ENCODE measurements around the gene CACNA2D2.

CACNA2D2 gene

DNA sequence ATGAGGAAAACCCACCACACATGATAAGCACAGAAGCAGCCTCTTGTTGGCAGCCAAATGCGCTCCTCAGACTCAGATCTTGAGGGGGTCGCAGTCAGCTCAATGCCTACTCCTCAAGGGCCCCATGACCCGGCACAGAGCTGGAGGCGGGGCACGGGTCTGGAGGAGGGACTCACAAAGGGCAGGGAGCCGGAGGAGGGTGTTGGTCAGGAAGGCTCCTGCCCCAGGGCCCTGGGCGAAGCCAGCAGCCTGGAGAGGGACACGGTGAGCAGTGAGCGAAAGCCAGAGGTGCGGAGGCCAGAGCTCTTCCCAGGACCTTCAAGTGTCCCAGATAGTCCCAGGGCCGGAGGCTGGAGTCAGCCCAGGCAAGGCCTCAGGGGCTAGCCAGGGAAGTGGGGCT lies 9.8 kb downstream of the CACNA2D2 start:
- DNase-seq: no peak

GRCh38 chr3:50493086-50493485 lies 10.3 kb downstream of the CACNA2D2 start:
- peak; percentile 24 for DNase-seq

DNA sequence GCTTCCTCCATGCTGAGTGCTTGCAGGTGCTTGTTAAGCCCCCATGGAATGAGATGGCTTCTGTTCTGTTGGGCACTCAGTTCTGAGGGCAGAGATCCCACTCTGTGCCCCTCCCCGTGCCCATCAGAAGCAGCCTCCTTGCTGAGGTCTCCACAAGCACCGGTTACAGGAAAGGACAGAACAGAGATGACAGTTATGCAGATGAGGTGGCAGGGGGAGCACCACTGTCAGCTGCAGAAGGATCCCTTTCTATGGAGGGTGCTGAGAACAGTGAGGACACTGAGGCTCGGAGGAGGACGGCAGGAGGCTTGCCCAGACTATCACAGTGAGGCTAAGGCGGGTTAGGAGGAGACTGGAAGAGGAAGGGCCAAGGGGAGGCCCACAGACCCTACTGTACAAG lies 12.4 kb downstream of the CACNA2D2 start:
- DNase-seq: no peak

GRCh38 chr3:50490424-50490823 lies 13.0 kb downstream of the CACNA2D2 start:
- no peak for DNase-seq

DNA sequence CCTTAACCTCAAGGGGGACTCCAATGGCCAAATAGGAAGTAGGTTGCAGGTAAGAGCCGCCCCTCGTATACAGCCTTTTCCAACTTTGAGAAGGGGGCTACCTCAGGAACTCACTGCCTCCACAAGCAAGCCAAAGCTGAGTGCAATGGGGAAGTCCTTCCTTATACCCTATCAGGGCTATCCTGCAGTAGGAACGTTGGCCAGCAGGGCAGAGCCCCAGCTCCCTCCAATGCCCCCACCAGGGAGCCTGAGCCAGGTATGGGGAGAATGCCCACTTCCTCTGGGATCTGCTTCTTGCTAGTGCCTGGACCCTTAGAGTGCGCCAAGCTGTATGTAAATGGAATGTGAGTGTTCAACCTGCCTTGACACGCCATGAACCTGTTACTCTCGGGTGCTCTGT lies 16.3 kb downstream of the CACNA2D2 start:
- DNase-seq: no peak

DNA sequence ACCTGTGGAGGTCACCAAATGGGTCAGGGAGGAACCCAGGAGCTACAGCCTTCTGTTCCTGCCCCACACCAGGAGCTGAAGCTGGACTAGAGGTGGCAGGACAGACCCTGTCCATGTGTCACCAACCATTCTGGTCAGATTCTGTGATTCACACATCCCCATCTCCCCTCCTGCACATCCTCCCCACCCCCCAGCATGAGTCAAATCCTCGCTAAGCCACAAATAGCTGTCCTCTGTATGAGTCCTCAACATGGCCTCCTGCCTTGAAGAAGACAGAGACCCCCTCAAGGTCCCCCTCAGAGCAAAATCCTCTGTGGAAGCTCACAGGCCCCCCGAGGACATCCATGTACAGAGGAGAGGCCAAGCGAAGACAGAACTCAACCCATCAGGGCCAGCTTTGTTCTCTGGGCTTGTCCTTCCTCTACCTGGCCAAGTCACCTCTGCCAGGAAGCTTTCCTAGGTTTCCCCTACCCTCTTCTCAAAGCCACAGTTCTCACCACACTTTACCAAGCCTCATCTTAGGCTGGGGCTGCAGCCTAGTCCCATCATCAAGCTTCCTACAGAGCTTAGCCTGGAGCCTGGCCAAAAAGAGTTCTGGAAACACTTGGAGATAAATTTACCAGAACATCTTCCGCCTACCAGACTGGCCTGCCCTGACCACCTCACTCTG lies 17.1 kb downstream of the CACNA2D2 start:
- DNase-seq: no peak

DNA sequence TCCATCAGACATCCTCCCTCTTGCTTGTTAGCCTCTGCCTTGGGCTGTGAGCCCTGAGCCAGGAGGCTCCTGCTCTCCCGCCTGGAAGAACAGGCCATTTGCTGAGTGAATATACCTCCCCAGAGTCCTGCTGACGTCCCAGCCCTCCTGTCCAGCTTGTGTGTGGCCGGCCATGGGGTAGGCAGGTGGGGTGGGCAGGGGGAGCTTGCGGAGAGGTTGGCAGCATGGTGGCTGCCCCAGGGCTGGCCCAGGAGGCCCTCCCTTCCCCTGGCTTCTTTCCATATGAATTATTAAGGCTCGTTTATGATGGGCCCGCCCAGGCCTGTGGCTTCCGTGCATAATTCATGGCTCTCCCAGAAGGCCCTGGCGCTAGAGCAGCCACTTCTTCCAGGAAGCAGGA lies 18.7 kb downstream of the CACNA2D2 start:
- no peak for DNase-seq

- no peak for DNase-seq
Observed at GRCh38 chr3:50483374-50483773, 20.1 kb downstream of the CACNA2D2 start.

DNA sequence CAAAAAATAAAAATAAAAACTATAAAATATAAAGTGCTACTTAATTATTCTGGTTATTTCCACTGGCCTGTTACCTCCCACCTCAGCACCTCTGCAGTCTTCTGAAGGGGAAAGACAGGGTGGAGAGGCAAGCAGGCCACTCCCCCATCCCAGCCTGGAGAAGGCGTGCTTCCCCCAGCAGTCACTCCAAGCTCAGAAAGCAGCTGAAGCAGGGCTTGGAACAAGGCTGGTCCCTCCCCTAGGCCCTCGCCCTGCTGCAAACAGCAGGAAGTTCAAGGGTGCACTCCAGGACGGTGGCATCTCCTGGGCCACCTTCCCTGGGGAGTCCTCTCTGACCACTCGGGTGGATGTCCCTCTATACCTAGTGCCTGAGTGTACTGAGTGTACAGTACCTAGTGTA lies 21.4 kb downstream of the CACNA2D2 start:
- DNase-seq: no peak

DNA sequence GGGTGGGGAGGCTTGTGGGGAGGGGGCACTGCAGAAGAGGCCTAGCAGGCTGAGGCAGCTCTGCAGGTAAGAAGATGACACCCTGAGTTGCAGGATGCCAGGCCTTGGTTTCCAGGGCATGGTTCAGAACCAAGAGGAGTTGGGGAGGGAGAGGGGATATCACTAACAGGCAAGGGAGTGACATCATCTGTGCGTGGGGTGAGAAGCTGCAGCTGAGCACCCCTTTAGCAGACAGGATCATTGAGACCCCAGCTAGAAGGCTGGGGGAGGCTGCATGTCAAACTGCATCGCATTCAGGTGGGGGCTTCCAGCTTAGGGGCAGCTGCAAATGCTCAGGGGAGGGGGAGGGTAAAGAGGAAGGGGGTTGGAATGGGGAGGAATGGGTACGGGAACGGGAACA lies 23.0 kb downstream of the CACNA2D2 start:
- peak; percentile 12 for DNase-seq

DNA sequence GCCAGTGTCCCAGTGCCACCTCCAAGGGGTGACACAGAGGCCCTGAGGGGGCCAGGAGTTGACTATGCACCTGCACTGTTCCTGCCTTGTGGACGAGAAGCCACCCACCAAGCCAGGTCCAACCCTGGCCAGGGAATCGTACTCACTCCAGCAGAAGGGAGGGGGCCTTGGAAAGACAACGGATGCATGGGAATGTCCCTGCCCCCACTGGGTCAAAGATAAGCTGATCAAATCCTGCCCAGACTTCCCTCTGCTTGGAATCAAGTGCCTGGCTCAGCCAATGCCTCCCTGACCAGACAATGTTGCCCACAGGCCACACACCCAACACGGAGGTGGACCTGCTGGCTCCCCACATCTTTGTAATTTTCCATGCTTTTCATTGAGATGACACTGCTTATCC lies 23.9 kb downstream of the CACNA2D2 start:
- DNase-seq: peak; percentile 22

- no peak for DNase-seq
Observed at GRCh38 chr3:50478671-50479260, 24.7 kb downstream of the CACNA2D2 start.

DNA sequence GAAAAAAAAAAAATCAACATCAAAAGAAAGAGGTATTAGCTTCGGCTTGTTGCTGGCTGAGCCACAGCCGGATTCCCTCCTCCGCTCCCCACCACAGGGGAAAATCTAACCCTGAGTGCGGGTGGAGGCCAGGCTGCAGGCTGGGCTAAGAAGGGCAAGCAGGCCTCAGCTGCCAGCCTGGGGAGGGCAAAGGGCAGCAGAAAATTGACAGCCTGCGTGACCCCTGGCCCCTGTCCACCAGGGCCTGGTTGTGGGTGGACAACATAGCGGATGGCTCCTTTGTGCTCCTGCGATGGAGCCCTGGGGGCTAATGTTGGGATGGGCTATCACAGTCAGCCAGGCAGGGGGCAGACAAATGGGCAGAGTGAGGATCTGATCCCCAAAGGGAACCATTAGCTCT lies 25.4 kb downstream of the CACNA2D2 start:
- DNase-seq: no peak

DNA sequence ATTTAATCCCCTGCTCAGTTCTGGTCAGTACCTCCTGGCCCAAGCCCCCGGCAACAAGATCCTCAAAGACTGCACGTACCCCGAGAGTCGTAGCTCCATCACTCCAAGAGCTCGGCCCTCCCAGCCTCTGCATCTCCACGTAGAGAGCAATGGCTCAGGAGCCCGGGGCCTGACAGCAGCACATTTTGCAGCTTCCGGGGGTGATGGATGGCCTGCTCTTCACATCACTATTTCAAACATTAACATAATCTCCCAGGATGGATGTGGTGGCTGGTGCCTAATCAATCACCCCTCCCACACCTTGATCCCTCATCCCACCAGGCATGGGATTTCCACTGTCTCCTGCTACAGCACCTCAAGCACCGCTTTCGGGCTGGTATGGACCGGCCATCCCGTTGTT lies 28.1 kb downstream of the CACNA2D2 start:
- no peak for DNase-seq

DNA sequence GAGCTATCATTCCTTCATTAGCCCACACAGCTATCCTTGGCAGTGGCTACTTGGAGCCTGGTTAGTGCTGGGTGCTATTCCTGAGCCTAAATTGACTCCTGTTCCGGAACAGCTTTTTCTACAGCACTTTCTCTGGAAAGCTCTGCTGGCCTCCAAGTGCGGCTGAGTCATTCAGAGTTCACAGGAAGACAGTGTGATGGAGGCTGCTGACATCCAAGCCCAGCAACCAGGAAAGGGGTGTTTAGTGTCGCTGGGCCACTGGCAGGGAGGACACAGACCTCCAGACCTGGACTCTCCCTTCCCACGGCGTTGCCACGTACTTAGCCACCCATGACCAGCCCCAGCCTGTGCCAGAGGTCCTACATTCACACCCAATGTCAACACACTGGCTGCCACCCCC lies 28.7 kb downstream of the CACNA2D2 start:
- DNase-seq: no peak

DNA sequence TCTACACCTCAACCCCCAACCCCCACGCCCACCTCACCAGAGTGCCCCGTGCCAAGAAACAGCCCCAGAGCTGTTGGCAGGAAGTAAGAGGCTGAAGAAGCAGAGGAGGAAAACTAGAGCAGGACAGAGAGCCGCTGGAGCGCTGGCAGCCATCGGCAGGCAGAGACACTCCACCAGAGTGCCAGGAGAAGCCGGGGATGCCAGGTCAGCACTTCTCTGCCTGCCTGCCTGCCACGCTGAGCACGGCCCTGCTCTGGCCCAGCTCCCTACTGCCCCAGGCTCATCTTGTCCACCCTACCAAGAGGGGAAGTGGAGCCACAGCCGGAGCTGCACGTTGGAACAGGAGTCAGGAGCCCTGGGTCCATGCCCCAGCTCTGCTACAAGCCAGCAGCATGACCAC lies 29.7 kb downstream of the CACNA2D2 start:
- no peak for DNase-seq

GRCh38 chr3:50472958-50473357 lies 30.5 kb downstream of the CACNA2D2 start:
- no peak for DNase-seq

GRCh38 chr3:50470658-50471057 lies 32.8 kb downstream of the CACNA2D2 start:
- DNase-seq: peak; percentile 48

- DNase-seq: no peak
Observed at GRCh38 chr3:50467919-50468318, 35.5 kb downstream of the CACNA2D2 start.

- peak; percentile 58 for DNase-seq
Observed at GRCh38 chr3:50466177-50466576, 37.3 kb downstream of the CACNA2D2 start.

GRCh38 chr3:50464569-50464968 lies 38.9 kb downstream of the CACNA2D2 start:
- DNase-seq: no peak

- DNase-seq: no peak
Observed at GRCh38 chr3:50459785-50460184, 43.6 kb downstream of the CACNA2D2 start.

GRCh38 chr3:50457988-50458387 lies 45.4 kb downstream of the CACNA2D2 start:
- no peak for DNase-seq

- DNase-seq: peak; percentile 11
Observed at GRCh38 chr3:50455161-50456018, 48.0 kb downstream of the CACNA2D2 start.
